ENCODE measurements around the gene AKTIP.
"Not testable (repeated sequence)": the region's sequence is repeated elsewhere in the genome, so short reads cannot be mapped to it uniquely, and the experiment has no call there.

Gene AKTIP

GRCh38 chr16:53502331-53503269, at the start of gene AKTIP:
Gene AKTIP (minus strand): TSS chr16:53503209. CDS start chr16:53500259, 2,950 bp downstream.
- DNase-seq = peak; percentile 32

GRCh38 chr16:53549970-53550690, 47.1 kb upstream of the AKTIP start:
- peak; percentile 38 for DNase-seq

- no peak for DNase-seq
Observed at GRCh38 chr16:53546988-53547391, 44.0 kb upstream of the AKTIP start.

GRCh38 chr16:53545433-53545832, 42.4 kb upstream of the AKTIP start:
- peak; percentile 21 for DNase-seq

GRCh38 chr16:53542283-53542682, 39.3 kb upstream of the AKTIP start:
- no peak for DNase-seq

- no peak for DNase-seq
Observed at GRCh38 chr16:53541326-53541725, 38.3 kb upstream of the AKTIP start.

- not testable (repeated sequence) for DNase-seq
Observed at GRCh38 chr16:53539759-53540718, 37.0 kb upstream of the AKTIP start.

- not testable (repeated sequence) for DNase-seq
Observed at GRCh38 chr16:53539346-53539745, 36.3 kb upstream of the AKTIP start.

- DNase-seq = no peak
Observed at GRCh38 chr16:53537626-53538025, 34.6 kb upstream of the AKTIP start.

GRCh38 chr16:53534206-53534605, 31.2 kb upstream of the AKTIP start:
- no peak for DNase-seq

- no peak for DNase-seq
Observed at GRCh38 chr16:53530741-53531140, 27.7 kb upstream of the AKTIP start.

- DNase-seq = no peak
Observed at GRCh38 chr16:53530046-53530445, 27.0 kb upstream of the AKTIP start.

GRCh38 chr16:53529513-53529912, 26.5 kb upstream of the AKTIP start:
- no peak for DNase-seq

- DNase-seq = no peak
Observed at GRCh38 chr16:53528797-53529196, 25.8 kb upstream of the AKTIP start.

- no peak for DNase-seq
Observed at GRCh38 chr16:53523971-53524548, 21.1 kb upstream of the AKTIP start.

- DNase-seq = no peak
Observed at GRCh38 chr16:53523126-53523804, 20.3 kb upstream of the AKTIP start.

- no peak for DNase-seq
Observed at GRCh38 chr16:53519417-53520091, 16.5 kb upstream of the AKTIP start.

- peak; percentile 41 for DNase-seq
Observed at GRCh38 chr16:53518550-53519416, 15.8 kb upstream of the AKTIP start.

GRCh38 chr16:53517851-53518250, 14.8 kb upstream of the AKTIP start:
- no peak for DNase-seq

- DNase-seq = no peak
Observed at GRCh38 chr16:53515811-53516210, 12.8 kb upstream of the AKTIP start.
